GM12878 (cell line): Measurements from ENCODE around the gene TMEM201. TPM values are rescaled to one million over a fixed set of nuclear protein-coding genes. Genes with fewer than 3 reads are reported as not detected.

Experiments used
- BHLHE40 ChIP-seq, 2 experiments: fragments of 450-650 bp in 1 of 2; IDR thresholded peaks; 2 replicates each; pipeline ENCODE4 v1.6.1; 2011 to 2017; ENCODE audit warnings: low read depth in 2 of 2, borderline replicate concordance in 1 of 2, improper control_type of control experiment in 1 of 2, low read length in 1 of 2, mild to moderate bottlenecking in 1 of 2
- CEBPB ChIP-seq, 2 experiments: fragments of 150-350 bp in 1 of 2; IDR thresholded peaks; 2 replicates each; pipeline ENCODE4 v1.6.1; 2012 to 2014; ENCODE audit warnings: low read depth in 2 of 2, low read length in 2 of 2, borderline replicate concordance in 1 of 2, inconsistent platforms in 1 of 2
- FOXM1 ChIP-seq: IDR thresholded peaks from 2 replicates; pipeline ENCODE4 v1.6.1; 2012; ENCODE audit warnings: low read depth, mild to moderate bottlenecking, inconsistent platforms, low read length, moderate library complexity
- GATAD2B ChIP-seq: fragments of 450-650 bp; conservative IDR thresholded peaks from 2 replicates; pipeline ENCODE4 v1.6.1; 2017; ENCODE audit warnings: low read depth, mild to moderate bottlenecking, moderate library complexity
- RAD21 ChIP-seq: IDR thresholded peaks from 2 replicates; pipeline ENCODE4 v1.6.1; 2011; ENCODE audit warnings: mild to moderate bottlenecking, low read depth, low read length, moderate library complexity; ENCODE audit not compliant: insufficient read depth
- polyA plus RNA-seq, 11 experiments: library from polyadenylated mRNA; depleted of rRNA in 4 of 11; unstranded in 6 of 11; stranded (reverse) in 5 of 11; fragments of >200 nt; fragmentation: Nextera tagmentation in 4 of 11; fragmentation: Illumina TruSeq in 1 of 11; extraction: Ambion mirVana in 4 of 11; extraction: Trizol in 1 of 11; gene quantifications; 1 replicate in 1 of 11; 2 replicates in 10 of 11; pipeline versions ENCODE4 v1.2.1 to v1.2.3, GENCODE V29; 2011 to 2016; ENCODE audit warnings: inconsistent platforms in 2 of 11, missing spikeins in 2 of 11, low read depth in 1 of 11
- total RNA-seq, 4 experiments: library from RNA; depleted of rRNA in 3 of 4; stranded (reverse); fragments of >200 nt in 3 of 4; fragmentation: Illumina TruSeq in 1 of 4; extraction: Trizol in 1 of 4; gene quantifications; 2 replicates each; pipeline versions ENCODE4 v1.2.1 to v1.2.3, GENCODE V29; 2013 to 2021
- TF ChIP-seq, protein P1 (sequence below), 3 experiments: IDR thresholded peaks in 2 of 3; conservative IDR thresholded peaks in 1 of 3; 2 replicates each; pipeline ENCODE4 v1.5.1; 2011; ENCODE audit warnings: low read depth in 3 of 3, low read length in 3 of 3, mild to moderate bottlenecking in 3 of 3, control low read depth in 2 of 3, moderate library complexity in 2 of 3, inconsistent platforms in 1 of 3, mixed read lengths in 1 of 3; ENCODE audit not compliant: control insufficient read depth in 2 of 3, insufficient read depth in 1 of 3; ENCODE audit errors: extremely low read depth in 1 of 3
- TF ChIP-seq, protein P2 (sequence below): fragments of 450-650 bp; IDR thresholded peaks from 2 replicates; pipeline ENCODE4 v1.6.1; 2016; ENCODE audit warnings: mild to moderate bottlenecking
- TF ChIP-seq, protein P3 (sequence below): fragments of 450-650 bp; formaldehyde crosslinking; IDR thresholded peaks from 2 replicates; pipeline ENCODE4 v1.4.0; 2022; ENCODE audit warnings: mild to moderate bottlenecking, moderate library complexity
- TF ChIP-seq, protein P4 (sequence below): fragments of 450-650 bp; IDR thresholded peaks from 2 replicates; pipeline ENCODE4 v1.6.1; 2017; ENCODE audit warnings: antibody characterized with exemption, mild to moderate bottlenecking, moderate library complexity
- TF ChIP-seq, protein P5 (sequence below): fragments of 450-650 bp; IDR thresholded peaks from 2 replicates; pipeline ENCODE4 v1.6.1; 2017; ENCODE audit warnings: borderline replicate concordance
- TF ChIP-seq, protein P6 (sequence below): fragments of 450-650 bp; IDR thresholded peaks from 2 replicates; pipeline ENCODE4 v1.6.1; 2017; ENCODE audit warnings: mild to moderate bottlenecking, moderate library complexity

TMEM201 gene
- total and polyA plus RNA-seq, 10 of the 15 experiments (the other 5 are each of a cell fraction or from before 2014, with no cell fraction given): 0.13 to 26.6 (median 6.1) TPM

DNA sequence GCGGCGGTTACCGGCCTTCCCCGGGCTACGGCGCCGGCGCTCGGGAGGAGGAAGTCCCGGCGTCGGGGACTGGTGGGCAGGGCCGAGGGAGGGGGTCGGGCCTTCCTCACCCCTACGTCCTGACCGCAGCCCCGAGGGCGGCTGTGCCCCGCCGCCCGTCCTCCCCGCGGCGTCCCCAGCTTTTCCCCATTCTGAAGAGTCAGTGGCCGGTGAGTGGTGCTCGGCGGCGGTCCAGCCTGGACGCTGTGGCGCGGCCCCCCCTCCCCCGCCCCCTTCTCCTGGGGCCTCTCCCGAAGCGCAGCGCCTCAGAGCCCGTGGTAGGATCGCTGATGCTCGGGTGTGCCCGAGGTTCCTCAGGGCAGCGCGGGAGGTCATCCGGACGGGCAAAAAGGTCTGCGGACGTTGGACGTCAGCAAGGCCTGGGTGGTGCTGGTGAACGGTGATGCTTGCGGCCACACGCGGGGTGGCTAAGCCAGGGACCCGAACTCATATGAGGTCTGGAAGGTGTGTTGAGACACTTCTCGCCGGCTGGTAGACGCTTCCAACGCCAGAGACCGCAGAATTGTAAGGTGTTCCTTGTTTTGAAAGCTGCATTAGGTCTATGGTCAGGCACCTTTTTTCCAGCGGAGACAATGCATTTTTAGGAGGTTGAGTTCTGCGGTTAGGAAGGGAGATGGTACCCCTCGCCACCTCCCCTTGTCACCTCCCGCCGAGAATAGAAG, 48.7 kb upstream of the TMEM201 start (continued):
- TF ChIP-seq, protein P1, sequence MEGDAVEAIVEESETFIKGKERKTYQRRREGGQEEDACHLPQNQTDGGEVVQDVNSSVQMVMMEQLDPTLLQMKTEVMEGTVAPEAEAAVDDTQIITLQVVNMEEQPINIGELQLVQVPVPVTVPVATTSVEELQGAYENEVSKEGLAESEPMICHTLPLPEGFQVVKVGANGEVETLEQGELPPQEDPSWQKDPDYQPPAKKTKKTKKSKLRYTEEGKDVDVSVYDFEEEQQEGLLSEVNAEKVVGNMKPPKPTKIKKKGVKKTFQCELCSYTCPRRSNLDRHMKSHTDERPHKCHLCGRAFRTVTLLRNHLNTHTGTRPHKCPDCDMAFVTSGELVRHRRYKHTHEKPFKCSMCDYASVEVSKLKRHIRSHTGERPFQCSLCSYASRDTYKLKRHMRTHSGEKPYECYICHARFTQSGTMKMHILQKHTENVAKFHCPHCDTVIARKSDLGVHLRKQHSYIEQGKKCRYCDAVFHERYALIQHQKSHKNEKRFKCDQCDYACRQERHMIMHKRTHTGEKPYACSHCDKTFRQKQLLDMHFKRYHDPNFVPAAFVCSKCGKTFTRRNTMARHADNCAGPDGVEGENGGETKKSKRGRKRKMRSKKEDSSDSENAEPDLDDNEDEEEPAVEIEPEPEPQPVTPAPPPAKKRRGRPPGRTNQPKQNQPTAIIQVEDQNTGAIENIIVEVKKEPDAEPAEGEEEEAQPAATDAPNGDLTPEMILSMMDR (IDR thresholded peaks at IDR 0.05 in 2 of 3, conservative IDR thresholded peaks at IDR 0.05 in 1 of 3; ENCODE audit: control insufficient read depth in 2 of 3, extremely low read depth in 1 of 3, insufficient read depth in 1 of 3, low read depth in 3 of 3, low read length in 3 of 3): no peak
- TF ChIP-seq, protein P2, sequence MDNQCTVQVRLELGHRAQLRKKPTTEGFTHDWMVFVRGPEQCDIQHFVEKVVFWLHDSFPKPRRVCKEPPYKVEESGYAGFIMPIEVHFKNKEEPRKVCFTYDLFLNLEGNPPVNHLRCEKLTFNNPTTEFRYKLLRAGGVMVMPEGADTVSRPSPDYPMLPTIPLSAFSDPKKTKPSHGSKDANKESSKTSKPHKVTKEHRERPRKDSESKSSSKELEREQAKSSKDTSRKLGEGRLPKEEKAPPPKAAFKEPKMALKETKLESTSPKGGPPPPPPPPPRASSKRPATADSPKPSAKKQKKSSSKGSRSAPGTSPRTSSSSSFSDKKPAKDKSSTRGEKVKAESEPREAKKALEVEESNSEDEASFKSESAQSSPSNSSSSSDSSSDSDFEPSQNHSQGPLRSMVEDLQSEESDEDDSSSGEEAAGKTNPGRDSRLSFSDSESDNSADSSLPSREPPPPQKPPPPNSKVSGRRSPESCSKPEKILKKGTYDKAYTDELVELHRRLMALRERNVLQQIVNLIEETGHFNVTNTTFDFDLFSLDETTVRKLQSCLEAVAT: no peak
- TF ChIP-seq, protein P3, sequence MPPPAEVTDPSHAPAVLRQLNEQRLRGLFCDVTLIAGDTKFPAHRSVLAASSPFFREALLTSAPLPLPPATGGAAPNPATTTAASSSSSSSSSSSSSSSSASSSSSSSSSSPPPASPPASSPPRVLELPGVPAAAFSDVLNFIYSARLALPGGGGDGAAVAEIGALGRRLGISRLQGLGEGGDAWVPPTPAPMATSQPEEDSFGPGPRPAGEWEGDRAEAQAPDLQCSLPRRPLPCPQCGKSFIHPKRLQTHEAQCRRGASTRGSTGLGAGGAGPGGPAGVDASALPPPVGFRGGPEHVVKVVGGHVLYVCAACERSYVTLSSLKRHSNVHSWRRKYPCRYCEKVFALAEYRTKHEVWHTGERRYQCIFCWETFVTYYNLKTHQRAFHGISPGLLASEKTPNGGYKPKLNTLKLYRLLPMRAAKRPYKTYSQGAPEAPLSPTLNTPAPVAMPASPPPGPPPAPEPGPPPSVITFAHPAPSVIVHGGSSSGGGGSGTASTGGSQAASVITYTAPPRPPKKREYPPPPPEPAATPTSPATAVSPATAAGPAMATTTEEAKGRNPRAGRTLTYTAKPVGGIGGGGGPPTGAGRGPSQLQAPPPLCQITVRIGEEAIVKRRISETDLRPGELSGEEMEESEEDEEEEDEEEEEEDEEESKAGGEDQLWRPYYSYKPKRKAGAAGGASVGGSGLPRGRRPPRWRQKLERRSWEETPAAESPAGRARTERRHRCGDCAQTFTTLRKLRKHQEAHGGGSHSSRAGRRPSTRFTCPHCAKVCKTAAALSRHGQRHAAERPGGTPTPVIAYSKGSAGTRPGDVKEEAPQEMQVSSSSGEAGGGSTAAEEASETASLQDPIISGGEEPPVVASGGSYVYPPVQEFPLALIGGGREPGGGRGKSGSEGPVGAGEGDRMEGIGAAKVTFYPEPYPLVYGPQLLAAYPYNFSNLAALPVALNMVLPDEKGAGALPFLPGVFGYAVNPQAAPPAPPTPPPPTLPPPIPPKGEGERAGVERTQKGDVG: no peak
- TF ChIP-seq FOXM1 (no peak), BHLHE40 (IDR thresholded peaks at IDR 0.05; ENCODE audit: borderline replicate concordance in 1 of 2, low read depth in 2 of 2, low read length in 1 of 2) (no peak), CEBPB (IDR thresholded peaks at IDR 0.05; ENCODE audit: borderline replicate concordance in 1 of 2, low read depth in 2 of 2, low read length in 2 of 2) (no peak), RAD21 (no peak), GATAD2B (peak; percentile 9; the same call in 1 of the 2 replicates)
- TF ChIP-seq, protein P4, sequence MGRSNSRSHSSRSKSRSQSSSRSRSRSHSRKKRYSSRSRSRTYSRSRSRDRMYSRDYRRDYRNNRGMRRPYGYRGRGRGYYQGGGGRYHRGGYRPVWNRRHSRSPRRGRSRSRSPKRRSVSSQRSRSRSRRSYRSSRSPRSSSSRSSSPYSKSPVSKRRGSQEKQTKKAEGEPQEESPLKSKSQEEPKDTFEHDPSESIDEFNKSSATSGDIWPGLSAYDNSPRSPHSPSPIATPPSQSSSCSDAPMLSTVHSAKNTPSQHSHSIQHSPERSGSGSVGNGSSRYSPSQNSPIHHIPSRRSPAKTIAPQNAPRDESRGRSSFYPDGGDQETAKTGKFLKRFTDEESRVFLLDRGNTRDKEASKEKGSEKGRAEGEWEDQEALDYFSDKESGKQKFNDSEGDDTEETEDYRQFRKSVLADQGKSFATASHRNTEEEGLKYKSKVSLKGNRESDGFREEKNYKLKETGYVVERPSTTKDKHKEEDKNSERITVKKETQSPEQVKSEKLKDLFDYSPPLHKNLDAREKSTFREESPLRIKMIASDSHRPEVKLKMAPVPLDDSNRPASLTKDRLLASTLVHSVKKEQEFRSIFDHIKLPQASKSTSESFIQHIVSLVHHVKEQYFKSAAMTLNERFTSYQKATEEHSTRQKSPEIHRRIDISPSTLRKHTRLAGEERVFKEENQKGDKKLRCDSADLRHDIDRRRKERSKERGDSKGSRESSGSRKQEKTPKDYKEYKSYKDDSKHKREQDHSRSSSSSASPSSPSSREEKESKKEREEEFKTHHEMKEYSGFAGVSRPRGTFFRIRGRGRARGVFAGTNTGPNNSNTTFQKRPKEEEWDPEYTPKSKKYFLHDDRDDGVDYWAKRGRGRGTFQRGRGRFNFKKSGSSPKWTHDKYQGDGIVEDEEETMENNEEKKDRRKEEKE: no peak
- TF ChIP-seq, protein P5, sequence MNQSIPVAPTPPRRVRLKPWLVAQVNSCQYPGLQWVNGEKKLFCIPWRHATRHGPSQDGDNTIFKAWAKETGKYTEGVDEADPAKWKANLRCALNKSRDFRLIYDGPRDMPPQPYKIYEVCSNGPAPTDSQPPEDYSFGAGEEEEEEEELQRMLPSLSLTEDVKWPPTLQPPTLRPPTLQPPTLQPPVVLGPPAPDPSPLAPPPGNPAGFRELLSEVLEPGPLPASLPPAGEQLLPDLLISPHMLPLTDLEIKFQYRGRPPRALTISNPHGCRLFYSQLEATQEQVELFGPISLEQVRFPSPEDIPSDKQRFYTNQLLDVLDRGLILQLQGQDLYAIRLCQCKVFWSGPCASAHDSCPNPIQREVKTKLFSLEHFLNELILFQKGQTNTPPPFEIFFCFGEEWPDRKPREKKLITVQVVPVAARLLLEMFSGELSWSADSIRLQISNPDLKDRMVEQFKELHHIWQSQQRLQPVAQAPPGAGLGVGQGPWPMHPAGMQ: no peak
- TF ChIP-seq, protein P6, sequence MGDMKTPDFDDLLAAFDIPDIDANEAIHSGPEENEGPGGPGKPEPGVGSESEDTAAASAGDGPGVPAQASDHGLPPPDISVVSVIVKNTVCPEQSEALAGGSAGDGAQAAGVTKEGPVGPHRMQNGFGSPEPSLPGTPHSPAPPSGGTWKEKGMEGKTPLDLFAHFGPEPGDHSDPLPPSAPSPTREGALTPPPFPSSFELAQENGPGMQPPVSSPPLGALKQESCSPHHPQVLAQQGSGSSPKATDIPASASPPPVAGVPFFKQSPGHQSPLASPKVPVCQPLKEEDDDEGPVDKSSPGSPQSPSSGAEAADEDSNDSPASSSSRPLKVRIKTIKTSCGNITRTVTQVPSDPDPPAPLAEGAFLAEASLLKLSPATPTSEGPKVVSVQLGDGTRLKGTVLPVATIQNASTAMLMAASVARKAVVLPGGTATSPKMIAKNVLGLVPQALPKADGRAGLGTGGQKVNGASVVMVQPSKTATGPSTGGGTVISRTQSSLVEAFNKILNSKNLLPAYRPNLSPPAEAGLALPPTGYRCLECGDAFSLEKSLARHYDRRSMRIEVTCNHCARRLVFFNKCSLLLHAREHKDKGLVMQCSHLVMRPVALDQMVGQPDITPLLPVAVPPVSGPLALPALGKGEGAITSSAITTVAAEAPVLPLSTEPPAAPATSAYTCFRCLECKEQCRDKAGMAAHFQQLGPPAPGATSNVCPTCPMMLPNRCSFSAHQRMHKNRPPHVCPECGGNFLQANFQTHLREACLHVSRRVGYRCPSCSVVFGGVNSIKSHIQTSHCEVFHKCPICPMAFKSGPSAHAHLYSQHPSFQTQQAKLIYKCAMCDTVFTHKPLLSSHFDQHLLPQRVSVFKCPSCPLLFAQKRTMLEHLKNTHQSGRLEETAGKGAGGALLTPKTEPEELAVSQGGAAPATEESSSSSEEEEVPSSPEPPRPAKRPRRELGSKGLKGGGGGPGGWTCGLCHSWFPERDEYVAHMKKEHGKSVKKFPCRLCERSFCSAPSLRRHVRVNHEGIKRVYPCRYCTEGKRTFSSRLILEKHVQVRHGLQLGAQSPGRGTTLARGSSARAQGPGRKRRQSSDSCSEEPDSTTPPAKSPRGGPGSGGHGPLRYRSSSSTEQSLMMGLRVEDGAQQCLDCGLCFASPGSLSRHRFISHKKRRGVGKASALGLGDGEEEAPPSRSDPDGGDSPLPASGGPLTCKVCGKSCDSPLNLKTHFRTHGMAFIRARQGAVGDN: no peak
